BJ (cell line): Measurements from ENCODE around the gene PIK3C2A. TPM values are rescaled to one million over a fixed set of nuclear protein-coding genes. Genes with fewer than 3 reads are reported as not detected.

Experiments
- CTCF ChIA-PET: fragments of 350-600 bp; formaldehyde crosslinking; extraction: SDS; loops from one replicate; lab custom pipeline; 2021; ENCODE audit warnings: antibody characterized with exemption, inconsistent platforms; lab: Yijun Ruan, JAX
- POLR2A ChIA-PET: fragments of 300-600 bp; sonication (Branson Sonifier 250); formaldehyde crosslinking; extraction: SDS; loops from one replicate; lab custom pipeline; 2021; ENCODE audit warnings: antibody characterized with exemption; lab: Charles Lee
- DNase-seq: peaks from one replicate; pipeline ENCODE4 v3.0.0-alpha.2; 2011; ENCODE audit warnings: low read depth
- H3K27me3 ChIP-seq: 2 replicates; pipeline ENCODE4 v1.6.0; 2011; ENCODE audit warnings: low read length; ENCODE audit not compliant: control insufficient read depth, insufficient read depth
- H3K36me3 ChIP-seq: 2 replicates; pipeline ENCODE4 v1.5.1; 2011; ENCODE audit warnings: low read length; ENCODE audit not compliant: control insufficient read depth, insufficient read depth
- H3K4me3 ChIP-seq: 2 replicates; pipeline ENCODE4 v1.5.1; 2011; ENCODE audit warnings: low read depth, mild to moderate bottlenecking, control low read depth, low read length
- CTCF ChIP-seq: IDR thresholded peaks from 2 replicates; pipeline ENCODE4 v1.5.1; 2011; ENCODE audit warnings: low read depth, mild to moderate bottlenecking, control low read depth, inconsistent platforms, low read length, moderate library complexity; ENCODE audit not compliant: insufficient read depth
- polyA plus RNA-seq: library from polyadenylated mRNA; depleted of rRNA; stranded (reverse); fragments of >200 nt; gene quantifications from 2 replicates; pipeline ENCODE4 v1.2.3, GENCODE V29; 2011

The PIK3C2A gene
- polyA plus RNA-seq, 1 experiment = 13.2 TPM

DNA sequence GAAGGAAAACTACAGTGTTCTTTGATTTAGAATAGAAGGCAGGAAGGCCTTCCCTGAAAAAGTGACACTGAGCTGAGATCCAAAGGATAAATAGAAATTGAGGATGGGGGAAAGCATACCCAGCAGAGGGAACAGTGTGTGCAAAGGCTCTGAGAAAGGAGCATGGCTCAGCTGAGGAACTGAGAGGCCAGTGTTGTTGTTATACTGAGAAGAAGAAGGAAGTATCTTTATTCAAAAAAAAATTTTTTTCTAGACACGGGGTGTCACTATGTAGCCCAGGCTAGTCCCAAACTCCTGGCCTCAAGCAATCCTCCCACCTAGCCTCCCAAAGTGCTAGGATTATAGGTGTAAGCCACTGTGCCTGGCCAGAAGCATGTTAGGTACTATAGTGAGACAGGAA lies 3.5 kb upstream of the PIK3C2A start:
- ChIA-PET CTCF (no interaction called here), POLR2A (interaction anchor here (0.6 kb wide), 1 partner anchor 87 kb away, joined by 3 read pairs; no protein-coding TSS in a partner anchor)
- no peaks in the 10 kb centered on the region for H3K36me3 ChIP-seq
- DNase-seq = no peak
- no peaks in the 10 kb centered on the region for H3K27me3 ChIP-seq
- H3K4me3 ChIP-seq = no peak overlapping the region
- TF ChIP-seq CTCF = no peak

GRCh38 chr11:17209939-17210245 lies 2.1 kb upstream of the PIK3C2A start:
- no peaks in the 10 kb centered on the region for H3K27me3 ChIP-seq
- H3K36me3 ChIP-seq = no peaks in the 10 kb centered on the region
- no peak for TF ChIP-seq CTCF
- ChIA-PET POLR2A (no interaction called here), CTCF (interaction anchor here (0.6 to 1.2 kb wide), 8 partner anchors 9 to 320 kb away, joined by 3 to 5 read pairs (median 3); no protein-coding TSS in a partner anchor)
- H3K4me3 ChIP-seq = no peak overlapping the region
- no peak for DNase-seq

GRCh38 chr11:17208257-17208999 lies 642 bp upstream of the PIK3C2A start:
- H3K36me3 ChIP-seq = no peaks in the 10 kb centered on the region
- ChIA-PET POLR2A (no interaction called here), CTCF (interaction anchor here (1.0 kb wide), 1 partner anchor 100 kb away, joined by 3 read pairs; no protein-coding TSS in a partner anchor)
- H3K4me3 ChIP-seq = peak overlapping the region; percentile 55
- no peak for TF ChIP-seq CTCF
- no peaks in the 10 kb centered on the region for H3K27me3 ChIP-seq
- no peak for DNase-seq

DNA sequence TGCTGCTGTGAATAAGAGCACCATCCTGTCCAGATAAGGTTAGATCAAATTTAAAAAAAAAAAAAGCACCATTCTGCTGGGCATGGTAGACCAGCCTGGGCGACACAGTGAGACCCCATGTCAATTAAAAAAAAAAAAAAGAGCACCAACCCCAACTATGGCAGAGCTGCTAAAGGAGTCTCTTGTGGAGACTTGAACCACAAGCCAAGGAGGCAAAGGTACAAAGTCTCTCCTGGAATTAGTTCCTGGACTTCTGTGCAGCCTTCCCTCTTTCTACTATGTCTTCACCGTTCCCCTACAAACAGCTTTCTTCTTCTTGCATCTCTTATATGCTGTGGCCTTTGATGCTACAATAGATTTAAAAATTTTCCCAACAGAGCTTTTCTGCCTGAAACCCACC lies 1.3 kb downstream of the PIK3C2A start:
- POLR2A ChIA-PET = no interaction called here

GRCh38 chr11:17197431-17197898 lies 10.3 kb downstream of the PIK3C2A start:
- no peak for TF ChIP-seq CTCF
- CTCF ChIA-PET = no interaction called here
- H3K27me3 ChIP-seq = no peaks in the 10 kb centered on the region
- peaks cover 5% of the 10 kb centered on the region for H3K36me3 ChIP-seq
- DNase-seq = no peak
- no peak overlapping the region for H3K4me3 ChIP-seq
- POLR2A ChIA-PET = no interaction called here

More for the DNA sequence above, 1.3 kb downstream of the PIK3C2A start:
- CTCF ChIA-PET = interaction anchor here (0.7 kb wide), 1 partner anchor 85 kb away, joined by 3 read pairs; no protein-coding TSS in a partner anchor
- TF ChIP-seq CTCF = no peak
- no peak for DNase-seq
- H3K36me3 ChIP-seq = no peaks in the 10 kb centered on the region
- H3K27me3 ChIP-seq = no peaks in the 10 kb centered on the region
- peak overlapping the region; percentile 55 for H3K4me3 ChIP-seq
